ENCODE measurements around the gene COLEC11. TPM values are rescaled to one million over a fixed set of nuclear protein-coding genes. Genes with fewer than 3 reads are reported as not detected.
"Not testable (repeated sequence)": the region's sequence is repeated elsewhere in the genome, so short reads cannot be mapped to it uniquely, and the experiment has no call there.

The COLEC11 gene
- total RNA-seq, 2 experiments from 2014 or later = 1.7 TPM; not detected in 1

DNA sequence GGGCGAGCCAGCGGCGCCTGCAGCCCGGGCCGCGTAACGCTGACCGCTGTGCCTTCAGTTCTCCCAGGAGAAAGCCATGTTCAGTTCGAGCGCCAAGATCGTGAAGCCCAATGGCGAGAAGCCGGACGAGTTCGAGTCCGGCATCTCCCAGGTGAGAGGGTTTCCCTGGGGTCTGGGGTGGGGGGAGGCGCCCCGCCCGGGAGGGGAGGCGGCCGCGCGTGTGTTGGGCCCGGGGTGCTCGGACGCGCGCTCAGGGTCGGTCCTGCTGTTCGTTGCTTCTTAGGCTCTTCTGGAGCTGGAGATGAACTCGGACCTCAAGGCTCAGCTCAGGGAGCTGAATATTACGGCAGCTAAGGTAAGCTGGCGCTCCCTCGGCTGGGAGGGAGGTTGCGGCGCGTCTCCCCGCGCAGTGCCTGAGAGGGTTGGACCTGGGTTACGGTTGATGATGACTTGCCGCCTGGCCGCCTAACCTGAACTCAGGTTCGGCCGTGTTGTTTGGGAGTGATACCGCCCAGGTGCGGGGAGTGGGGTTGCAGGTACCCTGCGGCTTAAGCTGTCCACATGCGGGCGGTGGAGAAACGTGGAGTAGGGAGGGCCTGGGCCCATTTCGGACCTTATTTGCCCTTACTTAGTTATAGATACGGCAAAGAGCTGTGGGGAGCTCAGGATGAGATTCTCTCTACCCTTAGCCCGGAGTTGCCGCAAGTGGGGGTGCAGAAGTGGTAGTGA lies 19.2 kb upstream of the COLEC11 start:
- peak; percentile 42 for DNase-seq (ENCODE audit: low spot score)
- BruUV-seq (replicated peaks) = no TSS peak

DNA sequence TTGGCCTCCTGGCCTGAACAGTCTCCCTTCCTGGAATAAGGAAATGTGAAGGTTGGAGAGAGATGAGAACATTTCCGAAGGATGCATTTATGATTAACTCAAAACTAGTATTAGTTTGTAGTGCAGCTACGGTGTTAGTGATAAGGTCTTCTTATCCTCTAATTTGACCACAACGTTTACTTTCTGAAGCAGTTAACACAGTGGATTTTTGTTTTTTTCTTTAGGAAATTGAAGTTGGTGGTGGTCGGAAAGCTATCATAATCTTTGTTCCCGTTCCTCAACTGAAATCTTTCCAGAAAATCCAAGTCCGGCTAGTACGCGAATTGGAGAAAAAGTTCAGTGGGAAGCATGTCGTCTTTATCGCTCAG lies 18.7 kb upstream of the COLEC11 start:
- POLR2A ChIA-PET = interaction anchor here (0.9 to 3.9 kb wide), 5 partner anchors 8 to 75 kb away, joined by 3 to 23 read pairs (median 4); no protein-coding TSS in a partner anchor
- H2AFZ ChIP-seq (ENCODE audit: low read length); CTCF ChIA-PET (ENCODE audit: unreplicated experiment); intact Hi-C loops (cut with micrococcal nuclease; ENCODE audit: unreplicated experiment); H3K9me2 ChIP-seq (ENCODE audit: insufficient read depth, low read length); BruUV-seq (replicated peaks); H3K9me3 ChIP-seq (ENCODE audit: low read length); DNase-seq (ENCODE audit: low spot score): not testable (repeated sequence)
- Histone ChIP-seq H3K79me2 (ENCODE audit: insufficient read depth, low read depth, low read length) (peaks cover 51% of the 10 kb centered on the region), H4K20me1 (ENCODE audit: insufficient read depth, low read length) (peaks cover 43% of the 10 kb centered on the region), H3K36me3 (ENCODE audit: insufficient read depth, low read length) (peaks cover 60% of the 10 kb centered on the region), H3K4me2 (ENCODE audit: low read length) (peak overlapping the region; percentile 71), H3K27ac (ENCODE audit: low read depth, low read length, poor library complexity, severe bottlenecking) (peak overlapping the region; percentile 66), H3K4me1 (ENCODE audit: insufficient read depth, low read length, poor library complexity, severe bottlenecking) (peaks cover 49% of the 10 kb centered on the region), H3K4me3 (ENCODE audit: low read depth, low read length, poor library complexity, severe bottlenecking) (peak overlapping the region; percentile 82)

More for the DNA sequence above, 19.2 kb upstream of the COLEC11 start:
- Histone ChIP-seq H3K36me3 (ENCODE audit: insufficient read depth, low read length) (peaks cover 54% of the 10 kb centered on the region), H3K27ac (ENCODE audit: low read depth, low read length, poor library complexity, severe bottlenecking) (peak overlapping the region; percentile 66), H3K79me2 (ENCODE audit: insufficient read depth, low read depth, low read length) (peaks cover 51% of the 10 kb centered on the region), H3K9me2 (ENCODE audit: insufficient read depth, low read length) (no peaks in the 10 kb centered on the region), H4K20me1 (ENCODE audit: insufficient read depth, low read length) (peaks cover 43% of the 10 kb centered on the region), H3K9me3 (ENCODE audit: low read length) (no peaks in the 10 kb centered on the region), H2AFZ (ENCODE audit: low read length) (no peak overlapping the region), H3K4me3 (ENCODE audit: low read depth, low read length, poor library complexity, severe bottlenecking) (peak overlapping the region; percentile 82), H3K4me1 (ENCODE audit: insufficient read depth, low read length, poor library complexity, severe bottlenecking) (peaks cover 49% of the 10 kb centered on the region), H3K4me2 (ENCODE audit: low read length) (peak overlapping the region; percentile 71)
- ChIA-PET POLR2A (interaction anchor here (0.9 to 3.9 kb wide), 6 partner anchors 9 to 76 kb away, joined by 3 to 23 read pairs (median 4); no protein-coding TSS in a partner anchor), CTCF (ENCODE audit: unreplicated experiment) (interaction anchor here (0.5 kb wide), 1 partner anchor 13 kb away, joined by 3 read pairs; no protein-coding TSS in a partner anchor)
- TF ChIP-seq, protein P1, sequence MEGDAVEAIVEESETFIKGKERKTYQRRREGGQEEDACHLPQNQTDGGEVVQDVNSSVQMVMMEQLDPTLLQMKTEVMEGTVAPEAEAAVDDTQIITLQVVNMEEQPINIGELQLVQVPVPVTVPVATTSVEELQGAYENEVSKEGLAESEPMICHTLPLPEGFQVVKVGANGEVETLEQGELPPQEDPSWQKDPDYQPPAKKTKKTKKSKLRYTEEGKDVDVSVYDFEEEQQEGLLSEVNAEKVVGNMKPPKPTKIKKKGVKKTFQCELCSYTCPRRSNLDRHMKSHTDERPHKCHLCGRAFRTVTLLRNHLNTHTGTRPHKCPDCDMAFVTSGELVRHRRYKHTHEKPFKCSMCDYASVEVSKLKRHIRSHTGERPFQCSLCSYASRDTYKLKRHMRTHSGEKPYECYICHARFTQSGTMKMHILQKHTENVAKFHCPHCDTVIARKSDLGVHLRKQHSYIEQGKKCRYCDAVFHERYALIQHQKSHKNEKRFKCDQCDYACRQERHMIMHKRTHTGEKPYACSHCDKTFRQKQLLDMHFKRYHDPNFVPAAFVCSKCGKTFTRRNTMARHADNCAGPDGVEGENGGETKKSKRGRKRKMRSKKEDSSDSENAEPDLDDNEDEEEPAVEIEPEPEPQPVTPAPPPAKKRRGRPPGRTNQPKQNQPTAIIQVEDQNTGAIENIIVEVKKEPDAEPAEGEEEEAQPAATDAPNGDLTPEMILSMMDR (conservative IDR thresholded peaks at IDR 0.05; ENCODE audit: low read length) = no peak
- intact Hi-C loops (cut with micrococcal nuclease; ENCODE audit: unreplicated experiment) = loop anchor here (1.0 to 2.0 kb wide), 3 partner anchors 17 to 77 kb away; partner anchors contain the start of genes ADI1 and RNASEH1

DNA sequence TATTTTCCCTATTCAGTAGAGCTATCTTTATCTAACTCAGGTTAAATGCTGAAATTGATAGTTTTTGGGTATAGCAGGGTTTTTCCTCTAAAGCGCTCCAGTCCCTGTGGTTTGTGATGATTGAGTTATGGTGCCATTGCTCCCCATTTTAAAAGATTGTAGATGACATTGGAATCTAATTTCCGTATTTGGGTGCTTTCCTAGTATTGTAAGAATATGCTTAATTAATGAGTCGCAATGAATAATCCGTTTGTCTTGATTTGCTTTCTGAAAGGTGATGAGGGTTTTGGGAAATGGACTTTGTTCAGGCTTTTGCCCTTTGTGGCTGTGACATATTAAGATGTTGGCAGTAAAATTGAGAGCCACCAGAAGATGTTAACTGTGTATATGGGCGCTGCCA lies 15.9 kb upstream of the COLEC11 start:
- H3K36me3 ChIP-seq (ENCODE audit: insufficient read depth, low read length) = peaks cover 87% of the 10 kb centered on the region
- BruUV-seq (replicated peaks) = no TSS peak
- POLR2A ChIA-PET = interaction anchor here (0.7 to 1.4 kb wide), 5 partner anchors 14 to 191 kb away, joined by 3 to 6 read pairs (median 3); no protein-coding TSS in a partner anchor
- no peaks in the 10 kb centered on the region for H3K9me2 ChIP-seq (ENCODE audit: insufficient read depth, low read length)
- TF ChIP-seq, protein P1 (conservative IDR thresholded peaks at IDR 0.05; ENCODE audit: low read length) = no peak
- no peak for TF ChIP-seq EZH2phosphoT487 (IDR thresholded peaks at IDR 0.05; ENCODE audit: borderline replicate concordance, low read depth, low read length)
- H3K79me2 ChIP-seq (ENCODE audit: insufficient read depth, low read depth, low read length) = peaks cover 51% of the 10 kb centered on the region
- no peaks in the 10 kb centered on the region for H3K9me3 ChIP-seq (ENCODE audit: low read length)
- H4K20me1 ChIP-seq (ENCODE audit: insufficient read depth, low read length) = peaks cover 43% of the 10 kb centered on the region
- H2AFZ ChIP-seq (ENCODE audit: low read length) = no peak overlapping the region
- H3K4me2 ChIP-seq (ENCODE audit: low read length) = peak overlapping the region; percentile 71
- peaks cover 44% of the 10 kb centered on the region for H3K4me1 ChIP-seq (ENCODE audit: insufficient read depth, low read length, poor library complexity, severe bottlenecking)
- H3K27ac ChIP-seq (ENCODE audit: low read depth, low read length, poor library complexity, severe bottlenecking) = no peak overlapping the region
- CTCF ChIA-PET (ENCODE audit: unreplicated experiment) = no interaction called here
- intact Hi-C loops (cut with micrococcal nuclease; ENCODE audit: unreplicated experiment) = no loop called here
- H3K4me3 ChIP-seq (ENCODE audit: low read depth, low read length, poor library complexity, severe bottlenecking) = peak overlapping the region; percentile 82
- no peak for DNase-seq (ENCODE audit: low spot score)

All from OCI-LY7 (cell line).